ENCODE results near the gene C18orf32. TPM values are rescaled to one million over a fixed set of nuclear protein-coding genes. Genes with fewer than 3 reads are reported as not detected.
"Not testable (repeated sequence)": the region's sequence is repeated elsewhere in the genome, so short reads cannot be mapped to it uniquely, and the experiment has no call there.

The C18orf32 gene
- total and polyA plus RNA-seq, 2 of the 8 experiments (the other 6 are each of a cell fraction or from before 2014, with no cell fraction given), result 17.3 to 20.1 TPM

GRCh38 chr18:49474935-49475334, 12.1 kb downstream of the C18orf32 start:
- ChIA-PET CTCF (ENCODE audit: partially characterized antibody) (interaction anchor here (1.5 kb wide), 2 partner anchors 9 to 10 kb away, joined by 3 to 4 read pairs; no protein-coding TSS in a partner anchor), POLR2A (ENCODE audit: partially characterized antibody) (interaction anchor here (1.5 to 5.9 kb wide), 2 partner anchors 12 to 16 kb away, joined by 8 to 59 read pairs; partner anchors contain the start of gene C18orf32)
- H3K18ac ChIP-seq (ENCODE audit: extremely low read depth, low read length); H3K56ac ChIP-seq (replicated peaks; ENCODE audit: insufficient read length, low read depth, low read length); H3K9ac ChIP-seq (replicated peaks in 1 of 4; ENCODE audit: extremely low read depth in 1 of 4, low read depth in 3 of 4, low read length in 3 of 4); H3K23ac ChIP-seq (ENCODE audit: insufficient read length); H2AK5ac ChIP-seq (ENCODE audit: low read depth, low read length); H4K5ac ChIP-seq (ENCODE audit: insufficient read length, low read depth, low read length); H3K27me3 ChIP-seq (replicated peaks in 1 of 4; ENCODE audit: control insufficient read depth in 3 of 4, extremely low read depth in 1 of 4, insufficient read depth in 3 of 4, low read length in 3 of 4); H2BK20ac ChIP-seq (ENCODE audit: low read length); FAIRE-seq; H3K27ac ChIP-seq (ENCODE audit: low read depth, low read length); H3K79me1 ChIP-seq (ENCODE audit: low read depth, low read length); DNase-seq (ENCODE audit: low read depth in 1 of 2, low spot score in 2 of 2); H2BK15ac ChIP-seq (ENCODE audit: low read length); H3K4me2 ChIP-seq (ENCODE audit: insufficient read depth in 1 of 2, low read depth in 2 of 2, low read length in 2 of 2); H3K4me1 ChIP-seq (replicated peaks in 1 of 4; ENCODE audit: control insufficient read depth in 3 of 4, insufficient read depth in 4 of 4, low read length in 3 of 4); H4K8ac ChIP-seq (ENCODE audit: extremely low read depth, insufficient read depth, low read length); H3K79me2 ChIP-seq (ENCODE audit: control insufficient read depth in 1 of 2, insufficient read depth in 2 of 2, low read length in 2 of 2); H2BK5ac ChIP-seq (ENCODE audit: low read depth, low read length); H3K4ac ChIP-seq (replicated peaks; ENCODE audit: insufficient read length, low read depth, low read length); H2BK12ac ChIP-seq (ENCODE audit: low read depth, low read length); H3K4me3 ChIP-seq (ENCODE audit: extremely low read depth in 1 of 4, insufficient read depth in 2 of 4, low read depth in 3 of 4, low read length in 4 of 4); H4K20me1 ChIP-seq (replicated peaks in 1 of 2; ENCODE audit: control insufficient read depth in 1 of 2, insufficient read depth in 2 of 2, low read length in 2 of 2); H2BK120ac ChIP-seq (replicated peaks; ENCODE audit: low read depth, low read length); H3K9me3 ChIP-seq (ENCODE audit: insufficient read depth in 2 of 2, low read depth in 1 of 2, low read length in 1 of 2); H2AFZ ChIP-seq (ENCODE audit: low read length); H4K91ac ChIP-seq (replicated peaks; ENCODE audit: insufficient read length, low read length); H3K14ac ChIP-seq (ENCODE audit: insufficient read length); H3K23me2 ChIP-seq (ENCODE audit: low read depth, low read length); H3K36me3 ChIP-seq (ENCODE audit: control insufficient read depth in 2 of 4, insufficient read depth in 4 of 4, low read length in 3 of 4): not testable (repeated sequence)
- 95% methylated on average over 6 of the region's 6 CpGs; no CpG with 5 or more reads in 1 of the 2 experiments for WGBS, 2 experiments (ENCODE audit: extremely low coverage in 1 of 2, insufficient coverage in 1 of 2, insufficient read length in 1 of 2, insufficient replicate concordance in 2 of 2, low coverage in 1 of 2, low lambda C conversion rate in 2 of 2, missing lambda C conversion rate in 1 of 2)
